DOHH2 (cell line): ENCODE results near the gene FKBP1A.

Experiments
- CTCF ChIP-seq: fragments of 200-600 bp; sonication (generic); IDR thresholded peaks from one replicate; pipeline ENCODE4 v1.5.1; 2014; ENCODE audit warnings: antibody characterized with exemption, mild to moderate bottlenecking, low read depth, low read length; ENCODE audit not compliant: poor library complexity, severe bottlenecking
- EZH2phosphoT487 ChIP-seq: fragments of 200-600 bp; sonication (generic); IDR thresholded peaks from 2 replicates; pipeline ENCODE4 v1.6.1; 2017; ENCODE audit warnings: borderline replicate concordance, mild to moderate bottlenecking, antibody characterized with exemption, low read length, moderate library complexity, mixed read lengths

GRCh38 chr20:1394686-1395085 is 1.8 kb upstream of the FKBP1A start:
- TF ChIP-seq CTCF (no peak), EZH2phosphoT487 (no peak)
